Activated CD4-positive, alpha-beta T cell treated with anti-CD3 and anti-CD28 coated beads, Interleukin-10, Interleukin-2, amounts not matched to agents 100 ng/mL and 50 ng/mL, durations not matched to agents 16 hours and 8 hours (primary cell): ENCODE measurements around the gene SPESP1.

ENCODE experiments used
- DNase-seq: peaks from one replicate; pipeline ENCODE4 v3.0.0-alpha.2; 2020

The SPESP1 gene

DNA sequence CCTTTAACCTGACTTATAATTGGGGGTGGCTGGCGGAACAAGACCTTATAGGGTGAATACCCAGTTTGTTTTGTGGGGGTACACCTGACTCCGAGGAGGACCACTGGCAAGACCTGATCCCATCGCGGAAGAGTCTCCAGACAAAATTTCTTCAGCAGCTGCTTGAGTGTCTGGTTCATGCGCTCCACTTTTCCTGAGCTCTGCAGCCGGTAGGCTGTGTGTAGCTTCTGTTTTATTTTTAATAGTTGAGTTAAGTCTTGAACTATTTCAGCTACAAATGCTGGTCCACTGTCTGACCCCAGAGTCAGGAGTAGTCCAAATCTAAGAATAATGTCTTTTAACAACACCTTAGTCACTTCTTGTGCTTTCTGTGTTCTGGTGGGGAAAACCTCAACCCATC is 63.0 kb downstream of the SPESP1 start:
- DNase-seq: no peak

DNA sequence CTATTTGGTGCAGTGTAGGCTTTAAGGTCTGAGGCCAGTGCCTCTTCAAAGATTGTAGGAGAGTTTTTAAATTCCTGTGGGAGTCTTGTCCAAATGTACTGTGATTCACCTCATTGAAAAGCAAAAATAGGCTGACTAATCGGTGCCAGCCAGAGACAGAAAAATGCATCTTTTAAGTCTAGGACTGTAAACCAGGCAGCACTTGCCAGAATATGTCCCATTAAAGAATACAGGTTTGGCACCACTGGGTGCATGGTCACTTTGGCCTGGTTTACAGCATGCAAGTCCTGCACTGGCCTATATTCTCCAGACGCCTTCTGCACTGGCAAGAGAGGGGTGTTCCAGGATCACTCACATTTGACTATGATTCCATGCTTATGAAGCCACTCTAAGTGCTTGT is 63.8 kb downstream of the SPESP1 start:
- no peak for DNase-seq

DNA sequence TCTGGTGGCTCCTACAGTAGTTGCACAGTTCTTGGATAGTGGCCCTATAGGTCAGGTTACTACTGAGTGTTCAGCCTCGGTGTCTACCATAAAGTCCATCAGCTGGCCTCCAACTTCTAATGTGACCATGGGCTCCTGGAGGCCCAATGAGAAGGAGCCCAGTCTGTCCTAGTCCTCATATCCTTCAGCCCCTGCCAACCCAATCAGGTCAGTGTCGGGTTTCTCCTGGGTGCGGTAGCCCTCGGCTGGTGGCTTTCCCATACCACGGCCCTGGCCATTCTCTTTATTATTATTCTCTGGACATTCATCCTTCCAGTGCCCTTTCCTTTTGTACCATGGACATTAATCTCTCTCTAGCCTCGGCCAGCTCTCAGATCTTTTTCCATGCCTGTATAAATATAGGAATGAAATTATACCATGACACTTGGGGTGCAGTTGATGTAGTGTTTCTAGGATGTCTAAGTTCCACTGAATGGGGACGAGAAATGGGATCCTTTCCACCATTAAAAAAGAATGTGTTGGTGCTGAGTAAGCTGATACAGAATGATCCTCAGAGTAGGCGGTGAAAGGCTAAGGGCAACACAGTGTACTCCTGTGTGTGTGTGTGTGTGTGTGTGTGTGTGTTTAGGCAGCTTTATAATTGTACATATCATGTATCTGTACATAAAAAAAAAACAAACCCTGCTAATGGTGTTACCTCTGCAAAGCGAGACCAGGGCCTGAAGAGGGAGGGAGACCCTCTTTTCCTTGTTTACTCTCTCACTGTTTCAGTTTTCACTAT is 64.8 kb downstream of the SPESP1 start:
- no peak for DNase-seq
